PFSK-1 (cell line): Measurements from ENCODE around the gene WDR31.

ENCODE experiments used
- FOXP2 ChIP-seq: optimal IDR thresholded peaks from 2 replicates; pipeline ENCODE3; 2011; ENCODE audit warnings: borderline replicate concordance, control low read depth, inconsistent platforms; ENCODE audit not compliant: insufficient read depth; ENCODE audit errors: extremely low read length, extremely low read depth
- POLR2AphosphoS5 ChIP-seq: IDR thresholded peaks from 2 replicates; pipeline ENCODE4 v1.6.1; 2012; ENCODE audit warnings: low read depth, mild to moderate bottlenecking, control low read depth, low read length, moderate library complexity
- SIN3A ChIP-seq: IDR thresholded peaks from 2 replicates; pipeline ENCODE4 v1.6.1; 2012; ENCODE audit warnings: mild to moderate bottlenecking, low read length, moderate library complexity, borderline replicate concordance; ENCODE audit not compliant: insufficient read depth
- TAF1 ChIP-seq: IDR thresholded peaks from 2 replicates; pipeline ENCODE4 v1.6.1; 2012; ENCODE audit warnings: low read length, control low read depth, borderline replicate concordance; ENCODE audit not compliant: insufficient read depth
- TF ChIP-seq, protein P1 (sequence below), 2 experiments: IDR thresholded peaks; 2 replicates each; pipeline versions ENCODE4 v1.6.1 to v1.8.0; 2011 to 2012; ENCODE audit warnings: low read depth in 2 of 2, low read length in 2 of 2, control low read depth in 1 of 2, inconsistent platforms in 1 of 2, mild to moderate bottlenecking in 1 of 2, moderate library complexity in 1 of 2; ENCODE audit not compliant: insufficient read depth in 1 of 2

DNA sequence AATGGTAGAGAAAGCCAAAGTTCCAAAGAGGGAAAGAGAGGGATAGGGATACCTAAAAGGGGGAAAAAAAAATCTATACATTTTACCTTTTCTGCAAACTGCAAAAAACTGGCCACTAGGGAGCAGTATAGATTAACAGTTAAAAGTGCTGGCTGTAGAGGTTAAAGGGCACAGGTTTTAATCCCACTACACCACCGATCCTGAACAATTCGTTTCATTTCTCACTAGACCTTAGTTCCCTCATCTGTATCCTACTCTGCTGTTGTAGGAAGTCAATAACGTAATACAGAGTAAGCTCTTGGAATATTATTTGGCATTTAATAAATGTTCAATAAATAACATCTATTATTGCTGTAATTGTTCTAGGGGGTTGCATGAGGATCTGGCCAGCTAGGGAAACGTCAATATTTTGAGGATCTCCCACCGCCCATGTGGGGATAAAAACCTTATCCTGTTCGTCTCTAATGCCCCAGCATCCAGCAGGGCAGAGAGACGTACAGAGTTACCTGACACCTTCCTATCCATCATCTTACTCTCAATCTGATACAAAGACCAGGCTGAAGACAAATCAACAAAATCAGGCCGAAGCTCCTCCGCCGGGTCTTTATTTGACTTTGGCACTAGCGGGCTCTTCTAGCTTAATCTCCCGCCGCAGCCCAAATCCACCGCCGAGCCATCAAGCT is 65.5 kb downstream of the WDR31 start:
- TF ChIP-seq POLR2AphosphoS5 (no peak), TAF1 (no peak), SIN3A (no peak), FOXP2 (no peak)
- TF ChIP-seq, protein P1, sequence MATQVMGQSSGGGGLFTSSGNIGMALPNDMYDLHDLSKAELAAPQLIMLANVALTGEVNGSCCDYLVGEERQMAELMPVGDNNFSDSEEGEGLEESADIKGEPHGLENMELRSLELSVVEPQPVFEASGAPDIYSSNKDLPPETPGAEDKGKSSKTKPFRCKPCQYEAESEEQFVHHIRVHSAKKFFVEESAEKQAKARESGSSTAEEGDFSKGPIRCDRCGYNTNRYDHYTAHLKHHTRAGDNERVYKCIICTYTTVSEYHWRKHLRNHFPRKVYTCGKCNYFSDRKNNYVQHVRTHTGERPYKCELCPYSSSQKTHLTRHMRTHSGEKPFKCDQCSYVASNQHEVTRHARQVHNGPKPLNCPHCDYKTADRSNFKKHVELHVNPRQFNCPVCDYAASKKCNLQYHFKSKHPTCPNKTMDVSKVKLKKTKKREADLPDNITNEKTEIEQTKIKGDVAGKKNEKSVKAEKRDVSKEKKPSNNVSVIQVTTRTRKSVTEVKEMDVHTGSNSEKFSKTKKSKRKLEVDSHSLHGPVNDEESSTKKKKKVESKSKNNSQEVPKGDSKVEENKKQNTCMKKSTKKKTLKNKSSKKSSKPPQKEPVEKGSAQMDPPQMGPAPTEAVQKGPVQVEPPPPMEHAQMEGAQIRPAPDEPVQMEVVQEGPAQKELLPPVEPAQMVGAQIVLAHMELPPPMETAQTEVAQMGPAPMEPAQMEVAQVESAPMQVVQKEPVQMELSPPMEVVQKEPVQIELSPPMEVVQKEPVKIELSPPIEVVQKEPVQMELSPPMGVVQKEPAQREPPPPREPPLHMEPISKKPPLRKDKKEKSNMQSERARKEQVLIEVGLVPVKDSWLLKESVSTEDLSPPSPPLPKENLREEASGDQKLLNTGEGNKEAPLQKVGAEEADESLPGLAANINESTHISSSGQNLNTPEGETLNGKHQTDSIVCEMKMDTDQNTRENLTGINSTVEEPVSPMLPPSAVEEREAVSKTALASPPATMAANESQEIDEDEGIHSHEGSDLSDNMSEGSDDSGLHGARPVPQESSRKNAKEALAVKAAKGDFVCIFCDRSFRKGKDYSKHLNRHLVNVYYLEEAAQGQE (IDR thresholded peaks at IDR 0.05; ENCODE audit: insufficient read depth in 1 of 2, low read depth in 2 of 2, low read length in 2 of 2): no peak
